ENCODE results near the gene C13orf46. TPM values are rescaled to one million over a fixed set of nuclear protein-coding genes. Genes with fewer than 3 reads are reported as not detected.
A peak's percentile ranks its signal among the peaks of the same experiment; 100 is the strongest.

Gene C13orf46
- total and polyA plus RNA-seq, 4 experiments from 2014 or later: 1.5 to 14.2 (median 13.9) TPM; not detected in 1

GRCh38 chr13:113904411-113904810 is 69.5 kb downstream of the C13orf46 start:
- Mint-ChIP-seq H3K27me3 (peaks cover 5 to 11% of the 10 kb centered on the region in 2 donors), H3K36me3 (no peaks in the 10 kb centered on the region), H3K9me3 (no peaks in the 10 kb centered on the region), H3K4me1 (peaks cover 3 to 17% (median 11%) of the 10 kb centered on the region in 4 donors), H3K4me3 (no peak overlapping the region), H3K27ac (no peak overlapping the region)
- H3K4me3 ChIP-seq (ENCODE audit: low read length in 2 of 2): no peak overlapping the region
- intact Hi-C loops (cut with micrococcal nuclease): loop anchor here (2.0 kb wide), 1 partner anchor 88 kb away; no protein-coding TSS in a partner anchor
- no peaks in the 10 kb centered on the region for H3K9me3 ChIP-seq (ENCODE audit: control insufficient read depth in 1 of 2, low read length in 2 of 2)
- H3K4me1 ChIP-seq (ENCODE audit: insufficient read depth, low read length): peaks cover 11% of the 10 kb centered on the region
- peaks cover 4% of the 10 kb centered on the region for H3K27me3 ChIP-seq (ENCODE audit: insufficient read depth, low read length)
- H3K27ac ChIP-seq (ENCODE audit: low read depth, low read length): no peak overlapping the region
- no peaks in the 10 kb centered on the region for H3K36me3 ChIP-seq (ENCODE audit: insufficient read depth, low read length)
- ChIA-PET CTCF (ENCODE audit: partially characterized antibody) (interaction anchor here (0.6 to 1.0 kb wide), 2 partner anchors 90 to 180 kb away, joined by 3 to 6 read pairs; no protein-coding TSS in a partner anchor), POLR2A (ENCODE audit: partially characterized antibody) (interaction anchor here (0.7 kb wide), 1 partner anchor 206 kb away, joined by 3 read pairs; no protein-coding TSS in a partner anchor)
- DNase-seq: peak in 4 of 5 donors; percentile 19 to 40 (median 33)

- intact Hi-C loops (cut with micrococcal nuclease): loop anchor here (2.0 kb wide), 1 partner anchor 87 kb away; no protein-coding TSS in a partner anchor
- DNase-seq: no peak
- Mint-ChIP-seq H3K27ac (no peak overlapping the region), H3K9me3 (no peaks in the 10 kb centered on the region), H3K4me3 (no peak overlapping the region), H3K36me3 (no peaks in the 10 kb centered on the region), H3K4me1 (peaks cover 3 to 12% (median 7%) of the 10 kb centered on the region in 4 donors), H3K27me3 (peaks cover 5 to 11% of the 10 kb centered on the region in 2 donors)
- Histone ChIP-seq H3K4me1 (ENCODE audit: insufficient read depth, low read length) (peaks cover 11% of the 10 kb centered on the region), H3K9me3 (ENCODE audit: control insufficient read depth in 1 of 2, low read length in 2 of 2) (no peaks in the 10 kb centered on the region), H3K36me3 (ENCODE audit: insufficient read depth, low read length) (no peaks in the 10 kb centered on the region), H3K4me3 (ENCODE audit: low read length in 2 of 2) (no peak overlapping the region), H3K27ac (ENCODE audit: low read depth, low read length) (no peak overlapping the region), H3K27me3 (ENCODE audit: insufficient read depth, low read length) (peaks cover 4% of the 10 kb centered on the region)
- CTCF ChIA-PET (ENCODE audit: partially characterized antibody): interaction anchor here (1.0 kb wide), 1 partner anchor 179 kb away, joined by 6 read pairs; no protein-coding TSS in a partner anchor
- POLR2A ChIA-PET (ENCODE audit: partially characterized antibody): interaction anchor here (0.7 kb wide), 1 partner anchor 206 kb away, joined by 3 read pairs; no protein-coding TSS in a partner anchor
Measured at GRCh38 chr13:113903912-113904311, 70.0 kb downstream of the C13orf46 start.

Other genes starting within 250 kb of the C13orf46 start
- under 1 TPM; 0.90 to 1.00 TPM for gene TMEM255B, start 214.8 kb downstream of the C13orf46 start, total RNA-seq
- gene TMEM255B, start 214.8 kb downstream of the C13orf46 start, polyA plus RNA-seq: under 1 TPM in 1 of 2 donors, not detected in 1; 0.07 TPM
- gene GAS6, start 110.0 kb downstream of the C13orf46 start, total RNA-seq: 10 to 100 TPM; 16.5 to 17.2 TPM
- 1 to 10 TPM in 1 of 2 donors, under 1 TPM in 1; 0.39 to 1.1 TPM for gene GAS6, start 110.0 kb downstream of the C13orf46 start, polyA plus RNA-seq
- 100 to 1,000 TPM; 171 to 174 TPM for gene RASA3, start 158.5 kb upstream of the C13orf46 start, total RNA-seq
- 100 to 1,000 TPM in 1 of 2 donors, 10 to 100 TPM in 1; 65.5 to 141 TPM for gene RASA3, start 158.5 kb upstream of the C13orf46 start, polyA plus RNA-seq
- not detected for gene CFAP97D2, start 205.2 kb upstream of the C13orf46 start, total RNA-seq
- not detected for gene CFAP97D2, start 205.2 kb upstream of the C13orf46 start, polyA plus RNA-seq